ENCODE measurements around the gene NAGPA. TPM values are rescaled to one million over a fixed set of nuclear protein-coding genes. Genes with fewer than 3 reads are reported as not detected.

The NAGPA gene
- total RNA-seq, 1 donor from 2014 or later = 24.1 TPM

GRCh38 chr16:5073279-5073629, 39.5 kb upstream of the NAGPA start:
- H3K27ac ChIP-seq = no peak overlapping the region
- H3K36me3 ChIP-seq = peaks cover 45% of the 10 kb centered on the region
- no peak for ATAC-seq
- no peaks in the 10 kb centered on the region for H3K27me3 ChIP-seq (ENCODE audit: low read depth)
- intact Hi-C loops (cut with DNase I) = no loop called here
- DNase-seq = no peak
- peaks cover 17% of the 10 kb centered on the region for H3K4me1 ChIP-seq
- H3K4me3 ChIP-seq = no peak overlapping the region
- H3K9me3 ChIP-seq = no peaks in the 10 kb centered on the region
- no peak for TF ChIP-seq CTCF (IDR thresholded peaks at IDR 0.05)

GRCh38 chr16:5072334-5073278, 38.9 kb upstream of the NAGPA start:
- ATAC-seq (peak in 1 of 2 donors; percentile 4), DNase-seq (no peak)
- Histone ChIP-seq H3K4me1 (peaks cover 17% of the 10 kb centered on the region), H3K27me3 (ENCODE audit: low read depth) (no peaks in the 10 kb centered on the region), H3K4me3 (peak overlapping the region; percentile 90), H3K36me3 (peaks cover 39% of the 10 kb centered on the region), H3K9me3 (no peaks in the 10 kb centered on the region), H3K27ac (peak overlapping the region; percentile 88)
- no peak for TF ChIP-seq CTCF (IDR thresholded peaks at IDR 0.05)
- intact Hi-C loops (cut with DNase I) = no loop called here

GRCh38 chr16:5071681-5072333, 38.1 kb upstream of the NAGPA start, which contains the start of gene ALG1:
Gene ALG1, plus strand, starts transcription at chr16:5071843. Its CDS starts 7 bp downstream, at chr16:5071850.
- Histone ChIP-seq H3K9me3 (no peaks in the 10 kb centered on the region), H3K4me3 (peak within 1 kb of the TSS; percentile 90), H3K27me3 (ENCODE audit: low read depth) (no peaks in the 10 kb centered on the region), H3K36me3 (peaks cover 31% of the 10 kb centered on the region), H3K4me1 (peaks cover 17% of the 10 kb centered on the region), H3K27ac (peak within 1 kb of the TSS; percentile 88)
- DNase-seq (peak; percentile 93), ATAC-seq (peak; percentile 95 to 98)
- no peak for TF ChIP-seq CTCF (IDR thresholded peaks at IDR 0.05)
- intact Hi-C loops (cut with DNase I) = no loop called here

GRCh38 chr16:5071341-5071680, 37.6 kb upstream of the NAGPA start:
- Histone ChIP-seq H3K27ac (peak overlapping the region; percentile 88), H3K36me3 (peaks cover 26% of the 10 kb centered on the region), H3K27me3 (ENCODE audit: low read depth) (no peaks in the 10 kb centered on the region), H3K4me1 (peaks cover 17% of the 10 kb centered on the region), H3K9me3 (no peaks in the 10 kb centered on the region), H3K4me3 (peak overlapping the region; percentile 90)
- TF ChIP-seq CTCF (IDR thresholded peaks at IDR 0.05) = no peak
- intact Hi-C loops (cut with DNase I) = no loop called here
- DNase-seq (no peak), ATAC-seq (no peak)

GRCh38 chr16:5070431-5071186, 36.9 kb upstream of the NAGPA start:
- Histone ChIP-seq H3K9me3 (no peaks in the 10 kb centered on the region), H3K4me1 (peaks cover 22% of the 10 kb centered on the region), H3K36me3 (peaks cover 19% of the 10 kb centered on the region), H3K27me3 (ENCODE audit: low read depth) (no peaks in the 10 kb centered on the region), H3K27ac (peak overlapping the region; percentile 88), H3K4me3 (no peak overlapping the region)
- no peak for TF ChIP-seq CTCF (IDR thresholded peaks at IDR 0.05)
- ATAC-seq (no peak), DNase-seq (no peak)
- intact Hi-C loops (cut with DNase I) = no loop called here
